Right forelimb (tissue), 1 donor: ENCODE data around the gene SOX10.

Experiments used
- DNase-seq: peaks from one replicate; pipeline ENCODE4 v3.0.0-alpha.2; 2018

SOX10 gene

GRCh38 chr22:37983860-37984791, at the start of gene SOX10:
SOX10 (minus strand) TSS chr22:37984555; CDS start chr22:37983784, 771 bp downstream.
- DNase-seq, result no peak

DNA sequence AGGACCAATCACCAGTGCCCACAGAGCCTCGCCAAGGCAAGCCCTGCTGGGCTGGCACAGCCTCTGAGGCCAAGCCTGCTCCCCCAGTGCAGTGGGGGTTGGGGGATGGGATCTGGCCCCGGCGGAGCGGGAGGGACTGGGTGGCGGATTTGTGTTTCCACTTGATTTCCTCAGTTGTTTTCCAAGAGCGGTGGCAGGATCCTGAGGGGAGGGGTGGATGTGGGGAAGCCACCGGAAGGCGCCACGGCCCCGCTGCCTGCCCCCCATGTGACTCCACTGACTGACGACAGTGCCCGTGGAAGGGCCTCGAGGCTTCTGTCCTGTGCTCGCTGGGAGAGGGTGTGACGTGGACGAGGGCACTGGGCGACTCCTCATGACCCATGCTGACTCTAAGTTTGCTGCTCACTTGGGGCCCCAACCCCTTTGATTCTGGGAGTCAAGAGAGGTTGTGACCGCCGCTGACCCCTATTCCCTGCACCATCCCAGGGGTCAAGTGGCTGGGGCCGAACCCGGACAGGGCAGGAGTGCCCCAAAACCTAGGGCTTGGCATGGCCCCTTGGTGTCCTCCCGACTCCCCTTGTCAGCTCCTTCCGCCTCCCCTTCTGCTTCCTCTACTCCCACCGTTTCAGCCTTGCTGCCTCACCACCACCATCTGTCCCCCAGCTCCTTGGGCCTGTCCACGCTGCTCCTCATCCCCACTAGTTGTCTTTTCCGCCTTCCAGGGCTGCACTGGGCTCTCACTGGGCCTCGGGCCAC, 49.3 kb upstream of the SOX10 start:
- no peak for DNase-seq

- no peak for DNase-seq
Observed at GRCh38 chr22:38032681-38033521, 48.5 kb upstream of the SOX10 start.

DNA sequence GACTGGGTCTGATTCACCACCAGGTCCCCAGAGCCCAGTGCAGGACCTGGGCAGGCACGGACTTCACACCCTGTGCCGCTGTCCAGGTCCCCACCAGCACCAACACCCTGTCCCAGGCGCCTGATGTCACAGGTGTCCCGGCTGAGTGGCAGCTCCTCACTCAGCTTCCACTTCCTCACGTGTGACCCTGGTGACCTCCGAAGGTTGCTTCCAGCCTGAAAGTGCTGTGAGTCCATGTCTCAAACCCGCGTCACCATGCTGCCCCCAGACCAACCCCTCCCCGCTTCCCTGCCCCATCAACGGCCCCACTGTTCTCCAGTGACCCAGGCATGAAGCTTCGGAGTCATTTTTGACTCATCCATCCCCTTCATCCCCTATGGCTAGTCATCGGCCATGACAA, 47.1 kb upstream of the SOX10 start:
- no peak for DNase-seq

- no peak for DNase-seq
Observed at GRCh38 chr22:38030311-38031133, 46.2 kb upstream of the SOX10 start.

- no peak for DNase-seq
Observed at GRCh38 chr22:38029901-38030300, 45.5 kb upstream of the SOX10 start.

GRCh38 chr22:38029370-38029769, 45.0 kb upstream of the SOX10 start:
- DNase-seq, result no peak

DNA sequence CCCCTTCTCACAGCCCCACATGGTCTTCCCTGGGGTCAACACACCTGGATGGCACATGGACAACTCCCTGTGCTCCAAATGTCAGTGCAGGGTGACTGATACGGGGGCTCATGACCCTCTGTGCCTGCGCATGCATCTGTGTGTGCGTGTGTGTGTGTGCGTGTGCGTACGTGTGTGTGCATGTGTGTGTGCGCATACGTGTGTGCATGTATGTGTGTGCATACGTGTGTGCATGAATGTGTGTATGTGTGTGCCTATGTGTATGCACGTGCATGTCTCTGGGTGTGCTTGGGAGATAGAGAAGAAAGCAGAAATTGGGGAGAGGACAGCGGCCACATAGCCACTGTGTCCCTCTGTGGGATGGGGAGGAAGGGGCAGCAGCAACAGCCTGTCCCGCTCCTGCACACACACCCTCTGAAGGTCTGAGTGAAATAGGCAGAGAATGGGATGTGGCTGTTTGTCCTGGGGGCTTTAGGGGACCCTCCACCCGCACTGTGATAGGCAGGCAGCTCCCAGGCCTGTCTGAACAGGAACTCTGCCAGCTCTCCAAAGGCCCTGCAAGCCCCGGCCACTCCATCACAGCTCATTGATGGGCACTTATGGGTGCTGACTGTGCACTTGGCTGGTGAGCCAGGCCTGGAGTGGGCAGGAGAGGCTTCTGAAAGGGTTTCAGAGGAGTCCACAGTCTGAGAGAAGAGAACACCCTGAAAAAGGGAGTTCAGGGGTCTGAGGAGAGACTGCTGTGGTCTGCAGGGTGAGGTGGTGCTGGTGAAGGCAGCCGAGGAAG, 44.2 kb upstream of the SOX10 start:
- DNase-seq, result no peak

DNA sequence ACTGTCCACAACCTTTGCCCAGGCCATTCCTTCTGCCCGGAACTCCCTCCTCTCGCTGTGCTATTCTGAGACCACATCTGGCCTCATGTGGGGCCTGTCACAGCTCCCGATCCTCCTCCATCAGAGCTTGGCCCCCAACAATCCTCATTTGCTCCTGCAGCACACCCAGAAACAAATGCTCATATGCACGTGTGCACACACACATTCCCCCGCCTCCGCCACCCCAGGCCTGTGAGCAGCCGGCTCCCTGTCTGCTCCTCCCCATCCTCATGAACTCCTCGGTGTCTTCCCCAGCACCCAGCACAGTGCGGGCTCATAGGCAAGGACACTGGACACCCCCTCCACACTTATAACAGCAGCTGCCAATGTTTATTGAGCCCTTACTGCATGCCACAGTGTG, 43.1 kb upstream of the SOX10 start:
- DNase-seq, result no peak

DNA sequence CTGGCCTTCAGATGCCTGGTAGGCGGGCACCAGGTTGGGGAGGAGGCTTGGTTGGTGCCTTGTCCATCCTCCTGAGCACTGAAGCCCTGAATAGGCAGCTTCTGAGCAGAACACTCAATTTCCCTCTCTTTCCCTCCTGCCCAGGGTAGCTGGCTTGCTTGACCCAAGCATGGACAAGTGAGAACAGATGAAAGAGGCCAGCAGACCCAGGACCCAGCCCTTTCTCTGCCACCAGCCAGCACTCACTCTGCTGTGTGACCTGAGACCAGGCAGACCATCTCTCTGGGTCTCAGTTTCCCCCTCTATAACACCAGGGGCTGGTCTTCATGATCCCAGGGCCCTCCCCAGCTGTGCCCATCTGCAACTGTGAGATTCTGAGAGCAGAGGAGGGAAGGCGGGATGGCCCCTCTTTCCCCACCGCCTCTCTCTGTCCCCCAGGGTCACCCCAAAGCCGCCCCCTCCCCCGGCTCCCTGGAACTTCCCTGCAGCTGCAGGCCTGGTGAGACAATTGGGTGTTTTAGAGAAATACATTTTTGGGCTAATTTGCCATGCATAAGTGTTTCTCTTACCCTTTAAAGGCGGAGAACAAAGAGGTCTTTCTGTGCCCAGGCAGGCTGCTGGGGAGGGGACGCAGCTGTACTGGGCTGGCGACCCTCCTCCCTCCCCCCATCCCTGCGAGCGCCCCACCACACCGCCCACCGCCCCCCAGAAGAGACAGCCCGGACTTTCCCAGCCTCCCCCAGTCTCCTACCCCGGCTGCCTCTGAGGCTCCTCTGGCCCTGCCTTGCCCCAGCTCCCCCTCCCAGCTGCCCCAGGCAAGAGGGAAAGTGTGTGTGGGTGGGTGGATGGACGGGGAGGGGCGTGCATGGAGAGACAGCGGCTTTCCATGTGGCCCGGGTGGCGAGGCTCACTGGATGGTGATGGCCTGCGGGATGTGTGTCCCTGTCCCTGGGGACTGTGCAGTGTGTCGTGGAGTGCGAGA, 42.1 kb upstream of the SOX10 start:
- DNase-seq, result no peak

DNA sequence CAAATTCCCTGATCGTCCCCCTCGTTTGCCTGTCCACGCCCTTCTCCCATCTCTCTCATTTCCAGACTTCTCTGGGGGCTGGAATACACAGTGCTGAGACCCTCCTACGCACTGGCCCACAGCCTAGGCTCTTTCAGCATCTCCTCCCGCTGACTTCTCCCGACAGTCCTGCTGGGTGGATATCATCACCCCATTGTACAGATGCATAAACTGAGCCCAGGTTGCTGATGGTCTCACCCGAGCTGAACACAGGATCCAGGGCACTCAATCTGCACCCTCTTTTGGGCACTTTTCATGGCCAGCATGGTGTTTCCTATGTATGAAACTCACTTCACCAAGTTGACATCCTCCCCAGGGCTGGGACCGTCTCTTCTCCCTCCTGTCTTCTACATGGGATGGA, 41.2 kb upstream of the SOX10 start:
- DNase-seq, result no peak

- no peak for DNase-seq
Observed at GRCh38 chr22:38023045-38023444, 38.7 kb upstream of the SOX10 start.

GRCh38 chr22:38021206-38021605, 36.9 kb upstream of the SOX10 start:
- no peak for DNase-seq

DNA sequence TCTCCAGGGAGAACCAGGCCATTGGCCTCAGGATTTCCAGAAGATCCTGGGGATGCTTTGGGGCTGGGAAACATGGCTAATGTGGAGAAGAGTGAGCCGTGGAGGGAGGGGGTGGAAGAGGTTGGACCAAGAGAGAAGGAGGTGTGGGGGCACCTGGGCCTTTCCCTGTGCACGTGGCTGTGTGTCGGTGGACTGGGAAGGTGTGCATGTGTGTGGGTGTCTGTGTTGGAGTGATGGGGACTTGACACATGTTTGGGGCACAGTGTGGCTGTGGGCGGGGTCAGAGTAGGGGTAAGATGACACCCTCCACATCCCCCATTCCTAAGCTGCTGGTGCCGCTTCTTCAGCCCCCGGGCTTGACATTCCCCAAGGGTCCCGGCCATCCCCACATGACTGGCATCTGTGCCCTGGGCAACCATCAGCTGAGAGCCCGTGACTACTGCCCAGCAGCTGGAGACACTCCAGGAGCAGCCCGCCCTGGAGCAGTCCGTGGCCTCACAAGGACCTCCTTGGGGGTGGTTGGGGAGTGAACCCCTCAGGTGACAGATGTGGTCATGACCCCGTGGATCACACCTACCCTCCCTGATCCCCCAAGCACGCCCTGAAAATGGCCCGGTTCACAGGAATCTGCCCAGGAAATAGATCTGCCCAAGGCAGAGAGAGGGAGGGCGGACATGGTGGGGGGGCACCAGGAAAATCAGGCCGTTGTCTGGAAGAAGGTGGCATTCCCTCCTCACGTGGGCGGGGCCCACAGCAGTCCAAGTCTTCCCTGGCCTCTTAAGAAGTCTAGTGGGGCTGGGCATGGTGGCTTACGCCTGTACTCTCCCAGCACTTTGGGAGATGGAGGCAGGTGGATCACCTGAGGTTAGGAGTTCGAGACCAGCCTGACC, 34.8 kb upstream of the SOX10 start:
- DNase-seq, result no peak

GRCh38 chr22:38017939-38018885, 33.9 kb upstream of the SOX10 start:
- DNase-seq, result no peak

DNA sequence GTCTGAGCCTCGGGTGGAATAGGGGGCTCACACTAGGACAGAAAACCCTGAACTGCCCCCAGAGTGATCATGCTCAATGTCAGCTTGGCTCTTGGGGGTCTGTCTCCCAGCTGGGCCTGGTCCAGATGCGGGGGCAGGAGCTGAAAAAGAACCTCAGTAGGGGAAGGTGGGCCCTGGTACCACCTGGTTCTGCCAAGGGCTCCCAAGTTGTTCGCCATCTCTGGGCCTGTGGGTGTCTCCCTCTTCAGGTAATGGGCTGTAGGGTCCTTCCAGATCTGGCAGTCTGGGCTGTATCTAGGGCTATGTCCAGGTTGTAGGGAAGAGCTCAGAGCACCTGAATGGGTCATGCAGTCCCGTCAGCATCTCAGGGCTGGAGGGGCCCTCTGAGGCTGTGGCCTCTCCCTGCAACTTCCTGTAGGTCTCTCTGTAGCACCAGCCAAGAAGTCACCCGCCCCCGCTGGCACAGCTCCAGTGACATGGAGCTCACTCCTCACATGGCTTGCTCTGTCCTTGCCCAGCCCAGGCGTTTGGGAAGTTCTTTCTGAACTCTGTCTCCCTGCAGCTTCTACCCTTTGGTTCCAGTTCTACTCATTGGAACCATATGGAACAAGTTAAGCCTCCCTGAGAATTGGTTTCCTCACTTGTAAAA, 33.0 kb upstream of the SOX10 start:
- DNase-seq, result peak; percentile 74
